ENCODE measurements around the gene ZNF319. TPM values are rescaled to one million over a fixed set of nuclear protein-coding genes. Genes with fewer than 3 reads are reported as not detected.

ZNF319 gene
- total and polyA plus RNA-seq, 2 experiments from 2014 or later, result 1.7 to 10.0 TPM

DNA sequence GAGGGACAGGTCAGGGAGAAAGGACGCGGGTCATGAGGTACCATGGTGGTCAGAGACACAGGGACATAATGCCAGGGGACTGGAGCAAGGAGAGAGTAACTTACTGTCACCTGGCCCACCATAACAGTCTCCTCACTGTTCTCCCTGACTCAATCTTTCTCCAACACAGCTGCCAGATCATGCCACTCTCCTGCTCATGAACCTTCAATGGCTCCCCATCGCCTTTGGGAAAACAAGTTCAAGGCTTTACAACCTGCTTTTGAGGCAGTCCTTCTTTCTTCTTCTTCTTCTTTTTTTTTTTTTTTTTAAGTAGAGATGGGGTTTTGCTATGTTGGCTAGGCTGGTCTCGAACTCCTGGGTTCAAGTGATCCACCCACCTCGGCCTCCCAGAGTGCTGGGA is 52.4 kb downstream of the ZNF319 start (continued):
- no peak for TF ChIP-seq REST (IDR thresholded peaks at IDR 0.05; ENCODE audit: unreplicated experiment)
- TF ChIP-seq POLR2AphosphoS5 (IDR thresholded peaks at IDR 0.05; ENCODE audit: low read depth), result no peak
- TF ChIP-seq ZNF331 (CRISPR knock-in tag; IDR thresholded peaks at IDR 0.05; ENCODE audit: low read depth), result no peak
- TF ChIP-seq EZH2phosphoT487 (IDR thresholded peaks at IDR 0.05; ENCODE audit: unreplicated experiment), result no peak
- no peak for TF ChIP-seq NANOG (IDR thresholded peaks at IDR 0.05; ENCODE audit: borderline replicate concordance)
- no peak for TF ChIP-seq STAT1 (IDR thresholded peaks at IDR 0.05; ENCODE audit: unreplicated experiment)
- no peak for TF ChIP-seq CREB1 (CRISPR knock-in tag; IDR thresholded peaks at IDR 0.05; ENCODE audit: low read depth)

- Mint-ChIP-seq H3K36me3 (ENCODE audit: low read depth) (no peaks in the 10 kb centered on the region), H3K4me3 (no peak overlapping the region), H3K27ac (no peak overlapping the region), H3K9me3 (no peaks in the 10 kb centered on the region), H3K4me1 (peaks cover 10% of the 10 kb centered on the region; the same call in 1 of the 3 replicates), H3K27me3 (ENCODE audit: insufficient read depth, low read depth, poor library complexity) (peaks cover 16% of the 10 kb centered on the region)
- H3K36me3 ChIP-seq (ENCODE audit: insufficient read depth), result no peaks in the 10 kb centered on the region
- no peaks in the 10 kb centered on the region for H3K27me3 ChIP-seq (ENCODE audit: insufficient read depth)
- H3K4me1 ChIP-seq (ENCODE audit: insufficient read depth), result no peaks in the 10 kb centered on the region
- no peaks in the 10 kb centered on the region for H3K79me2 ChIP-seq (replicated peaks; ENCODE audit: insufficient read depth)
- H4K20me1 ChIP-seq (replicated peaks; ENCODE audit: insufficient read depth), result no peaks in the 10 kb centered on the region
- H3K27ac ChIP-seq (ENCODE audit: low read depth), result no peak overlapping the region
- DNase-seq (ENCODE audit: low spot score) (no peak), ATAC-seq (no peak)
- H3K4me2 ChIP-seq, result no peak overlapping the region
- H2AFZ ChIP-seq, result no peak overlapping the region
- H3F3A ChIP-seq (replicated peaks; ENCODE audit: low read depth), result no peaks in the 10 kb centered on the region
- no peak overlapping the region for H3K4me3 ChIP-seq
- H3K9me2 ChIP-seq (ENCODE audit: insufficient read depth), result no peaks in the 10 kb centered on the region
- TF ChIP-seq CTCF (conservative IDR thresholded peaks at IDR 0.05; ENCODE audit: low read depth in 2 of 2) (no peak), CREB1 (CRISPR knock-in tag; IDR thresholded peaks at IDR 0.05; ENCODE audit: low read depth) (no peak), NANOG (IDR thresholded peaks at IDR 0.05; ENCODE audit: borderline replicate concordance) (no peak), STAT1 (IDR thresholded peaks at IDR 0.05; ENCODE audit: unreplicated experiment) (no peak), ZNF331 (CRISPR knock-in tag; IDR thresholded peaks at IDR 0.05; ENCODE audit: low read depth) (no peak), EZH2 (IDR thresholded peaks at IDR 0.05; ENCODE audit: low read depth, unreplicated experiment) (no peak), EZH2phosphoT487 (IDR thresholded peaks at IDR 0.05; ENCODE audit: unreplicated experiment) (no peak), POLR2AphosphoS5 (IDR thresholded peaks at IDR 0.05; ENCODE audit: low read depth) (no peak)
- TF ChIP-seq, protein P1, sequence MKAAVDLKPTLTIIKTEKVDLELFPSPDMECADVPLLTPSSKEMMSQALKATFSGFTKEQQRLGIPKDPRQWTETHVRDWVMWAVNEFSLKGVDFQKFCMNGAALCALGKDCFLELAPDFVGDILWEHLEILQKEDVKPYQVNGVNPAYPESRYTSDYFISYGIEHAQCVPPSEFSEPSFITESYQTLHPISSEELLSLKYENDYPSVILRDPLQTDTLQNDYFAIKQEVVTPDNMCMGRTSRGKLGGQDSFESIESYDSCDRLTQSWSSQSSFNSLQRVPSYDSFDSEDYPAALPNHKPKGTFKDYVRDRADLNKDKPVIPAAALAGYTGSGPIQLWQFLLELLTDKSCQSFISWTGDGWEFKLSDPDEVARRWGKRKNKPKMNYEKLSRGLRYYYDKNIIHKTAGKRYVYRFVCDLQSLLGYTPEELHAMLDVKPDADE (IDR thresholded peaks at IDR 0.05), result no peak
- TF ChIP-seq, protein P2, sequence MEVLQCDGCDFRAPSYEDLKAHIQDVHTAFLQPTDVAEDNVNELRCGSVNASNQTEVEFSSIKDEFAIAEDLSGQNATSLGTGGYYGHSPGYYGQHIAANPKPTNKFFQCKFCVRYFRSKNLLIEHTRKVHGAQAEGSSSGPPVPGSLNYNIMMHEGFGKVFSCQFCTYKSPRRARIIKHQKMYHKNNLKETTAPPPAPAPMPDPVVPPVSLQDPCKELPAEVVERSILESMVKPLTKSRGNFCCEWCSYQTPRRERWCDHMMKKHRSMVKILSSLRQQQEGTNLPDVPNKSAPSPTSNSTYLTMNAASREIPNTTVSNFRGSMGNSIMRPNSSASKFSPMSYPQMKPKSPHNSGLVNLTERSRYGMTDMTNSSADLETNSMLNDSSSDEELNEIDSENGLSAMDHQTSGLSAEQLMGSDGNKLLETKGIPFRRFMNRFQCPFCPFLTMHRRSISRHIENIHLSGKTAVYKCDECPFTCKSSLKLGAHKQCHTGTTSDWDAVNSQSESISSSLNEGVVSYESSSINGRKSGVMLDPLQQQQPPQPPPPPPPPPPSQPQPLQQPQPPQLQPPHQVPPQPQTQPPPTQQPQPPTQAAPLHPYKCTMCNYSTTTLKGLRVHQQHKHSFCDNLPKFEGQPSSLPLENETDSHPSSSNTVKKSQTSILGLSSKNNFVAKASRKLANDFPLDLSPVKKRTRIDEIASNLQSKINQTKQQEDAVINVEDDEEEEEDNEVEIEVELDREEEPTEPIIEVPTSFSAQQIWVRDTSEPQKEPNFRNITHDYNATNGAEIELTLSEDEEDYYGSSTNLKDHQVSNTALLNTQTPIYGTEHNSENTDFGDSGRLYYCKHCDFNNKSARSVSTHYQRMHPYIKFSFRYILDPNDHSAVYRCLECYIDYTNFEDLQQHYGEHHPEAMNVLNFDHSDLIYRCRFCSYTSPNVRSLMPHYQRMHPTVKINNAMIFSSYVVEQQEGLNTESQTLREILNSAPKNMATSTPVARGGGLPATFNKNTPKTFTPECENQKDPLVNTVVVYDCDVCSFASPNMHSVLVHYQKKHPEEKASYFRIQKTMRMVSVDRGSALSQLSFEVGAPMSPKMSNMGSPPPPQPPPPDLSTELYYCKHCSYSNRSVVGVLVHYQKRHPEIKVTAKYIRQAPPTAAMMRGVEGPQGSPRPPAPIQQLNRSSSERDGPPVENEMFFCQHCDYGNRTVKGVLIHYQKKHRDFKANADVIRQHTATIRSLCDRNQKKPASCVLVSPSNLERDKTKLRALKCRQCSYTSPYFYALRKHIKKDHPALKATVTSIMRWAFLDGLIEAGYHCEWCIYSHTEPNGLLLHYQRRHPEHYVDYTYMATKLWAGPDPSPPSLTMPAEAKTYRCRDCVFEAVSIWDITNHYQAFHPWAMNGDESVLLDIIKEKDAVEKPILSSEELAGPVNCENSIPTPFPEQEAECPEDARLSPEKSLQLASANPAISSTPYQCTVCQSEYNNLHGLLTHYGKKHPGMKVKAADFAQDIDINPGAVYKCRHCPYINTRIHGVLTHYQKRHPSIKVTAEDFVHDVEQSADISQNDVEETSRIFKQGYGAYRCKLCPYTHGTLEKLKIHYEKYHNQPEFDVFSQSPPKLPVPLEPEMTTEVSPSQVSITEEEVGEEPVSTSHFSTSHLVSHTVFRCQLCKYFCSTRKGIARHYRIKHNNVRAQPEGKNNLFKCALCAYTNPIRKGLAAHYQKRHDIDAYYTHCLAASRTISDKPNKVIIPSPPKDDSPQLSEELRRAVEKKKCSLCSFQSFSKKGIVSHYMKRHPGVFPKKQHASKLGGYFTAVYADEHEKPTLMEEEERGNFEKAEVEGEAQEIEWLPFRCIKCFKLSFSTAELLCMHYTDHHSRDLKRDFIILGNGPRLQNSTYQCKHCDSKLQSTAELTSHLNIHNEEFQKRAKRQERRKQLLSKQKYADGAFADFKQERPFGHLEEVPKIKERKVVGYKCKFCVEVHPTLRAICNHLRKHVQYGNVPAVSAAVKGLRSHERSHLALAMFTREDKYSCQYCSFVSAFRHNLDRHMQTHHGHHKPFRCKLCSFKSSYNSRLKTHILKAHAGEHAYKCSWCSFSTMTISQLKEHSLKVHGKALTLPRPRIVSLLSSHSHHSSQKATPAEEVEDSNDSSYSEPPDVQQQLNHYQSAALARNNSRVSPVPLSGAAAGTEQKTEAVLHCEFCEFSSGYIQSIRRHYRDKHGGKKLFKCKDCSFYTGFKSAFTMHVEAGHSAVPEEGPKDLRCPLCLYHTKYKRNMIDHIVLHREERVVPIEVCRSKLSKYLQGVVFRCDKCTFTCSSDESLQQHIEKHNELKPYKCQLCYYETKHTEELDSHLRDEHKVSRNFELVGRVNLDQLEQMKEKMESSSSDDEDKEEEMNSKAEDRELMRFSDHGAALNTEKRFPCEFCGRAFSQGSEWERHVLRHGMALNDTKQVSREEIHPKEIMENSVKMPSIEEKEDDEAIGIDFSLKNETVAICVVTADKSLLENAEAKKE (CRISPR knock-in tag; IDR thresholded peaks at IDR 0.05), result no peak
Observed at GRCh38 chr16:57947261-57947660, 53.2 kb downstream of the ZNF319 start.
